ENCODE measurements around the gene PTPN13.

Gene PTPN13

DNA sequence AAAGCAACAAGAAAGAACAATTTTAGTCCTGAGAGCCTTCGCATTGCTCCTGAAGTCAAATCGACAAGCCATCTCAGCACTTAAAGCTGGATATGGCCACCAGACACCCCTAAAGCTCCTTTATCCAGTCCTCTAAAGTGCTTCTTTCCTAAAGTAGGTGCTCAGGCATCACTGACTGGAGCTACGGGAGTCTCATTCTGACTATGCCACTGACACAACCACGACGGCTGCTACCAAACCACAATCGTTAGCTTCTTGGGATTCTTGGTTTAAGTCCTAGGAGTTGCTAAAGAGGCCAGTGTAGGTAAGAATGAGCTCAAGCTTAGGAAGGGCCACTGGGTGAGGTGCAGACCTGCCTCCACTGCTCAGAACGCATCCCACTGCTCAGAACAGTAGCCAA lies 254.0 kb downstream of the PTPN13 start:
- Histone ChIP-seq H3K27me3 (ENCODE audit: insufficient read depth, low read length) (peaks cover 8% of the 10 kb centered on the region; the same call in 1 of the 2 replicates), H3K27ac (ENCODE audit: low read depth, low read length) (no peak overlapping the region), H3K36me3 (ENCODE audit: insufficient read depth, low read length) (no peaks in the 10 kb centered on the region), H3K4me1 (ENCODE audit: control insufficient read depth, insufficient read depth, low read length, unreplicated experiment) (no peaks in the 10 kb centered on the region), H3K4me3 (ENCODE audit: low read depth, low read length) (no peak overlapping the region), H2AFZ (ENCODE audit: low read length, unreplicated experiment) (no peak overlapping the region), H3K79me2 (ENCODE audit: control insufficient read depth, insufficient read depth, low read length, unreplicated experiment) (no peaks in the 10 kb centered on the region)

DNA sequence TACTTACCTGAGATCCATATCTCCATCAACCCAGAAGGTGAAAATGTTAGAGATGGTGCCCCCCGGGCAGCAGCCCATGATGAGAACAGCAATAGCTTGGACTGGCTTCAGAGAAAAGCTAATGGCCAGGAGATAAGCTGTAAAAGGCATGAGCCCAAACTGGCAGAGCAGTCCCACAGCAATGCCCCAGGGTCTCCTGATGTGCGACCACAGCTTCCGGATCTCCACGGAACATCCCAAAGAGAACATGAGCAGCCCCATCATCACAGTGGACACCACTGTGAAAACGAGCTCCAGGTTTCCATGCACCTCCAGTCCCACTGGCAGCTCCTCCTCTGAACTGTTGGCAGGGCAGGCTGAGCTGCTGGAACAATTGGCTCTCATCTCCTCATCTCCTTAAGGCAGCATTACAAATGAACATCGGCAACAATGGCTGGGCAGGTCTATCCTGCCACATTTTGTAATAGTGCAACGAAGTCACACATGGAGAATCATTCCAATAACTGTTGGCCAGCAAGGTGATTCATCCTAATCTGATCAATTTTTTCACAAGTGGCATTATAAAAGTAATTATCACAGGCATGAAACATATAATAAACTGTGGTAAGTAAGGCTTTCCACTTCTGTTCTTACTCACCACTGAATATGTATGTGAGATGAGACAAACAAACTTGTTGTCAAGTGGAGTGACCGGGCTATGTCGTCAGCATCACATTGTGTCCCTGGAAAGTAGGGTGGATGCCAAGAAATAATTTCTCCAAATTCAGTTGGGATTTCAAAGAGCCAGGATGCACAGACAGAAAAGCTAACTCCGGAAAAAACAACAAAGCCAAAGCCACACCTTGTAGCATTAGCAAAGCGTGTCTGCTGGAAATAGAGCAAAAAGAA lies 254.9 kb downstream of the PTPN13 start, which contains the start of gene SLC10A6:
Gene SLC10A6, minus strand, starts transcription at position 653 of the 888 bp plus-strand sequence. Its CDS starts 269 bp downstream, at position 384.
- peaks cover 8% of the 10 kb centered on the region; the same call in 1 of the 2 replicates for H3K27me3 ChIP-seq (ENCODE audit: insufficient read depth, low read length)
- H3K36me3 ChIP-seq (ENCODE audit: insufficient read depth, low read length): no peaks in the 10 kb centered on the region
- H2AFZ ChIP-seq (ENCODE audit: low read length, unreplicated experiment): no peak within 1 kb of the TSS
- no peak within 1 kb of the TSS for H3K4me3 ChIP-seq (ENCODE audit: low read depth, low read length)
- no peak within 1 kb of the TSS for H3K27ac ChIP-seq (ENCODE audit: low read depth, low read length)
- no peaks in the 10 kb centered on the region for H3K79me2 ChIP-seq (ENCODE audit: control insufficient read depth, insufficient read depth, low read length, unreplicated experiment)
- no peaks in the 10 kb centered on the region for H3K4me1 ChIP-seq (ENCODE audit: control insufficient read depth, insufficient read depth, low read length, unreplicated experiment)

DNA sequence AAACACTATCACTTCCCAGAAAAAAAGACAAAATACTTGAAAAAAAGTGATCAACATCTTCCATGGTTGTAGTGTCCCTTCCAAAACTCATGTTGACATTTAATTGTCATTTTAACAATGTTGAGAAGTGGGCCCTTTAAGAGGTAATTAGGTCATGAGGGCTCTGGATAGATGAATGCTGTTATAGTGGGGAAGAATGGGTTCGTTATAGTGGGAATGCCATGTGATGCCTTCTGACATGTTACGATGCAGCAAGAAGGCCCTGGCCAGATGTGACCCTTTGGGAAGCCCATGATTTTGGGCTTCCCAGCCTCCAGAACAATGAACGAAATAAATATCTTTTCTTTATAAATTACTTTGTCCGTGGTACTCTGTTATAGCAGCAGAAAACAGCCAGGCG lies 259.1 kb downstream of the PTPN13 start:
- H2AFZ ChIP-seq (ENCODE audit: low read length, unreplicated experiment): no peak overlapping the region
- no peaks in the 10 kb centered on the region for H3K36me3 ChIP-seq (ENCODE audit: insufficient read depth, low read length)
- H3K79me2 ChIP-seq (ENCODE audit: control insufficient read depth, insufficient read depth, low read length, unreplicated experiment): no peaks in the 10 kb centered on the region
- H3K27ac ChIP-seq (ENCODE audit: low read depth, low read length): no peak overlapping the region
- peaks cover 8% of the 10 kb centered on the region; the same call in 1 of the 2 replicates for H3K27me3 ChIP-seq (ENCODE audit: insufficient read depth, low read length)
- H3K4me1 ChIP-seq (ENCODE audit: control insufficient read depth, insufficient read depth, low read length, unreplicated experiment): no peaks in the 10 kb centered on the region
- no peak overlapping the region for H3K4me3 ChIP-seq (ENCODE audit: low read depth, low read length)

GRCh38 chr4:86855572-86855971 lies 261.5 kb downstream of the PTPN13 start:
- H2AFZ ChIP-seq (ENCODE audit: low read length, unreplicated experiment): no peak overlapping the region
- no peaks in the 10 kb centered on the region for H3K79me2 ChIP-seq (ENCODE audit: control insufficient read depth, insufficient read depth, low read length, unreplicated experiment)
- no peak overlapping the region for H3K27ac ChIP-seq (ENCODE audit: low read depth, low read length)
- H3K27me3 ChIP-seq (ENCODE audit: insufficient read depth, low read length): no peaks in the 10 kb centered on the region
- H3K4me1 ChIP-seq (ENCODE audit: control insufficient read depth, insufficient read depth, low read length, unreplicated experiment): no peaks in the 10 kb centered on the region
- H3K36me3 ChIP-seq (ENCODE audit: insufficient read depth, low read length): no peaks in the 10 kb centered on the region
- no peak overlapping the region for H3K4me3 ChIP-seq (ENCODE audit: low read depth, low read length)

DNA sequence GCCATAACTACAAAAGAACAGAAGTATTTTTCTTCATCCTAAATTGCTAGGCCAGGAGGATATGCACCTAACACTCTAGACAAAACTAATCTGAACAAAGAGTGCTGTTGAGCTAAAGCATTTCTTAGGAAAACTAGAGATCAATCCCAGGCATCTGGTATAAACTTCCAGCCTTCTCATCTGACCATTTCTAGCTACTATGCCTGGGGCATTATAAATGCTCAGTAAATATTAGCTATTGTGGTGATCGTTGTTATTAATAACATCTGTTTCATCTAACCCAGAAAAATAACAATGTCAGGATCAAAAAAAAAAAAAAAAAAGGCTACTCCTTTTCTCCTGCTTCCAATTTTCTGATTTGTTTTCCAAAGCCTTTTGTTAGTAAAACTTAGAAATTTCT lies 262.8 kb downstream of the PTPN13 start:
- no peaks in the 10 kb centered on the region for H3K79me2 ChIP-seq (ENCODE audit: control insufficient read depth, insufficient read depth, low read length, unreplicated experiment)
- no peak overlapping the region for H3K4me3 ChIP-seq (ENCODE audit: low read depth, low read length)
- H2AFZ ChIP-seq (ENCODE audit: low read length, unreplicated experiment): no peak overlapping the region
- no peaks in the 10 kb centered on the region for H3K4me1 ChIP-seq (ENCODE audit: control insufficient read depth, insufficient read depth, low read length, unreplicated experiment)
- H3K27me3 ChIP-seq (ENCODE audit: insufficient read depth, low read length): no peaks in the 10 kb centered on the region
- H3K27ac ChIP-seq (ENCODE audit: low read depth, low read length): no peak overlapping the region
- no peaks in the 10 kb centered on the region for H3K36me3 ChIP-seq (ENCODE audit: insufficient read depth, low read length)

GRCh38 chr4:86857341-86858052 lies 263.4 kb downstream of the PTPN13 start:
- H3K79me2 ChIP-seq (ENCODE audit: control insufficient read depth, insufficient read depth, low read length, unreplicated experiment): no peaks in the 10 kb centered on the region
- H3K27me3 ChIP-seq (ENCODE audit: insufficient read depth, low read length): no peaks in the 10 kb centered on the region
- no peak overlapping the region for H2AFZ ChIP-seq (ENCODE audit: low read length, unreplicated experiment)
- H3K27ac ChIP-seq (ENCODE audit: low read depth, low read length): no peak overlapping the region
- no peaks in the 10 kb centered on the region for H3K36me3 ChIP-seq (ENCODE audit: insufficient read depth, low read length)
- H3K4me3 ChIP-seq (ENCODE audit: low read depth, low read length): no peak overlapping the region
- H3K4me1 ChIP-seq (ENCODE audit: control insufficient read depth, insufficient read depth, low read length, unreplicated experiment): no peaks in the 10 kb centered on the region

Data from ACC112 (cell line).